Measurements from ENCODE around the gene TMPRSS4.

The TMPRSS4 gene

DNA sequence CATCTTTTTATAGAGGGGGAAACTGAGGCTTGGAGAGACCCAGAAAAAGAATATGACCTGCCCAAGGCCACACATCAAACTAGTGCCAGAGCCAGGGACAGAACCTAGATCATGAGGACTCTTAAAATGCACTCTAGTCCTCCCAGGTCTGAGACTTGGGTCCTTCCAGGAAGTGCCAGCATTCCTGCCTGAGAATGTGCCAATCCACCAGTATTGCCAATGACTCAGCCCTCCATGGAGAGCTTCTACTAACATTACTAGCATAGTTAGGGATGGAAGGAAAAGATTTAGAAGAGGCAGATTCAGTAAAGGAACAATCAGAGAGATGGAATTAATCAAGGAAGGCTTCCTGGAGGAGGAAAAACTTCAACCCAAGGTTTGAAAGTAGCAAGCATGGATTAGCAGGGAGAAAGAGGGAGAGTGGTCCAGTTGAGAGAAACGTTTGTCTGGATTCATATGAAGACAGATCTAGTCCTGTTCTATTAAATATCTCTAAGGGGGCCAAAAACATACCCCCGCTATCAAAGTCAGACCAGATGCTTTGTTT lies 30.0 kb downstream of the TMPRSS4 start:
- DNase-seq: no peak

- no peak for DNase-seq
Observed at GRCh38 chr11:118108513-118108912, 31.6 kb downstream of the TMPRSS4 start.

DNA sequence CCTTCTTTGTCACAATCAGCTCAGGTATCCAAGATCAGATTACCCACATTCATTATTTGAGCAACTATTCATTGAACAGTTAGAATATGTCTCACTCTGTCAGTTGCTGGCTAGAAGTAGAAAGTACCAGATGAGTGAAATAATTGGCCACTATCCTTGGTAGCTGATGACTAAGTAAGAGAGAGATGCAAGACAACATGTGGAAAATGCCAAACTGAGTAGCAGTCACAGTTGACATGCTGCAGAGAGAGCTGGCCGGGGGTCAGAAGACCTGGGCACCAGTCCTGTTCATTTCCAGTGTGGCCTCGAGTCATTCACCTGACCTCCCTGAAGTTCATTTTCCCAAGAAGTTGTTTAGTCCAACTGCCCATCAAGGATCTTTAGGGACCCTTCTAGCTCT lies 32.4 kb downstream of the TMPRSS4 start:
- DNase-seq: no peak

- no peak for DNase-seq
Observed at GRCh38 chr11:118111019-118111743, 34.3 kb downstream of the TMPRSS4 start.

- DNase-seq: no peak
Observed at GRCh38 chr11:118111744-118112035, 34.8 kb downstream of the TMPRSS4 start.

GRCh38 chr11:118112711-118113430 lies 36.0 kb downstream of the TMPRSS4 start:
- no peak for DNase-seq

- DNase-seq: no peak
Observed at GRCh38 chr11:118114266-118114665, 37.4 kb downstream of the TMPRSS4 start.

GRCh38 chr11:118115048-118115447 lies 38.2 kb downstream of the TMPRSS4 start:
- DNase-seq: no peak

- DNase-seq: no peak
Observed at GRCh38 chr11:118117790-118118601, 41.1 kb downstream of the TMPRSS4 start.

- DNase-seq: no peak
Observed at GRCh38 chr11:118120793-118121192, 43.9 kb downstream of the TMPRSS4 start.

DNA sequence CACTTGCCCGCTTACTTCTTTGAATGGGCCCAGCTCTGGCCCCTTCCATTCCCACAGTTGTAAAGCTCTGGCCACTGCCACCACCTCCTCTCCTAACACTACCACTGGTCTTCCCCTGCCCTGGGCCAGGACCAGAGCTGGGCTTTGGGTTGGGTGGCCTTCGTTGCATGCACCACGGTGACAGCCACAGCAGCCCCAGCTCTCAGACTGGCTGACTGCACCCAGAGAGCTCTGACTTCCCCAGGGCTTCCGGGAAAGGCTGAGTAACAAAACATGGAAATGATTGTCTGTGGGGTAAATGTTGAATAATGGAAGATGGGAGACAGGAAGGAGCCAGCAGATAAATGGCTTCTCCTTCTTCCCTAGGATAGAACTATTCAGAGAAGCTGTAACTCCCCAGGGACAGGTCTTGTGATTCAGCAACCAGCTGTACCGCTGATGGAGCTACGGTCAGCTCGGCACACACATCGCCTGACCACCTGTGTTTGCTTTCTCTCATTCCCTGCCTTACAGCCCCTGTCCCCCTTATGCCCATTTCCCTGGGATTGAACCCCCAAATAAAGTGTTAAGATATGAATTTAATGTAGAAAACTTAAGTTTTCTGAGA lies 48.2 kb downstream of the TMPRSS4 start:
- no peak for DNase-seq

DNA sequence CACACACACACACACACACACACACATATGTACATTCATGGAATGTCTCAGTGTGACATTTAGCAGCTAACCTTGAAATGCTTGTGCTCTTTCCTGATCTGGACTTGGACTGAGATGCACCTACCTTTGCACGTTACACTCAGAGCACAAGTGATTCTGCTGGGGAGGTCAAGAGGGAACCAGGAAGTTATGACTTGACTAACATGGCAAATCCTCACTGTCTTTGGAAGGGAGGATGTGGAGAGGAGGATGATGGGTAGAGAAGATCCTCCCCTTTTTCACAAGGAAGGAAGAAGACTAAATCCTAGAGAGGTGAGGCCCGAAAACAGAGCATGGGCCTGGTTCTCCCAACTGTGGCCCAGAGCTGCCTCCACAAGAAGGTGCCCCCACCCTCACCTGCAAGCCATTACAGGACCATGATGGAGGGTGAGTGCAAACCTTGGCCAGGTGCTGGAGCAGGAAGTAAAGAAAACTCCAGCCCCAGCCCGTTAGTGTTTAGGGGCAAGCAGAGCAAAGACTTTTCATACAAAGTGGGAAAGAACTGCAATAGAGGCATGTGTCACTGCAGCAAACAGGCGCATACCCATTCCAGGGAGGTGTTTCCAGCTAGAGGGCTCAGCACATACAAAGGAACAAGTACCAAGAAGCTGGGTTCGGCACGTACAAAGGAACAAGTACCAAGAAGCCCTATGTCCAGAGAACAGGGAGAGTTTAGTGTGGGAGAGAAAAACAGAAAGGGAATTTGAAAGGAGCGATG lies 49.4 kb downstream of the TMPRSS4 start:
- DNase-seq: no peak

- no peak for DNase-seq
Observed at GRCh38 chr11:118128310-118128709, 51.4 kb downstream of the TMPRSS4 start.

- peak; percentile 30 for DNase-seq
Observed at GRCh38 chr11:118128721-118129470, 52.0 kb downstream of the TMPRSS4 start.

- peak; percentile 79 for DNase-seq
Observed at GRCh38 chr11:118129471-118130172, 52.7 kb downstream of the TMPRSS4 start.

DNA sequence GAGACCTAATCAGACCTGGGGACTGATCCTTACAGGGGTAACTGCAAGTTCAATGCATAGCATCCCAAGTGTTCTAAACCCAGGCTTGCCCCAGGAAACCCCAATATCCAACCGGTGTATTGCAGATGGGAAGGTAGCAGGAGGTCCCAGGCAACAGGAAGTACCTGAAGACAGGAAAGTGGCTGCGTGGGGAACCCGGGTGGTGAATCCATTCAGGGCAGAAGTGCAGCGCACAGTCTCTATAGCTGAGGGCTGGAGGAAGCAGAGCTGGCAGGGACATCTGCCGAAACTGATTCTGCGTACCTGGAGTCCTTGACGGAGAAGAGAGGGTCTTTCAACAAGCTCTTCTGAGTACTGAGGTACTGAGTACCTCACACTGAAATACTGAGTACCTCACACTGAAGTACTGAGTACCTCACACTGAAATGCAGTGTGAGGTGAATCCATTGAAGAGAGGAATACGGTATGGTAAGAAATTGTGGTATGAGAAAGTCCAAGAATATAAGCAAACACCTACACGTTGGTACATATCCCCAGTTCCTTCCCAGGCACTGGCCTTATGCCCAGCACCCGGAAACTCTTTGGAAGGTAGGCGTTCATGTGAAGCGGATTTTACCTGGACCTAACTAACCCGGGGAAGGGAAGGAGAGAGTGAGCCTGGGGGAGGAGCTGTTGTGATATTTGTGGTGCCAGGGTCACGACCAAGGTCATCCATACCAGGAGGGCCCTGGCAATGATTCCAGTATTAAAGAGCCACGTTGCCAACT lies 55.7 kb downstream of the TMPRSS4 start:
- DNase-seq: no peak

DNA sequence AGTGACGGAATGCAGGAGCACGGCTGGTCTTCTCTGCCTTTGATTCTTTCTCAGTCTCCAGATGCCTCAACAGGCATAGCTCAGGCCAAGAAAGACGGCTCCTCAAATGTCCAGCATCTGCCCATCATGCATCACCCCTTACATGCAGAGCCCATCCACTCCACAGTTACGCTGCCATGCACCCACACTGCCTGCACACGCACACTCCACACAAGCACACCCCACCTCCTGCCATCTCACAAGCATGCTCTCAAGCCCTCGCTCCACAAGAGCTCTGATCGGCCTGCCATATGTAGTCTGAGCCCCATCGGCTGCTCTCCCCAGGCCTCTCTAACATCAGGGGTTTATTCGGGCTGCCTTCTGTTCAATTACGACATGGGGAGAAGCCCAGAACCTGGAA lies 56.9 kb downstream of the TMPRSS4 start:
- DNase-seq: no peak

DNA sequence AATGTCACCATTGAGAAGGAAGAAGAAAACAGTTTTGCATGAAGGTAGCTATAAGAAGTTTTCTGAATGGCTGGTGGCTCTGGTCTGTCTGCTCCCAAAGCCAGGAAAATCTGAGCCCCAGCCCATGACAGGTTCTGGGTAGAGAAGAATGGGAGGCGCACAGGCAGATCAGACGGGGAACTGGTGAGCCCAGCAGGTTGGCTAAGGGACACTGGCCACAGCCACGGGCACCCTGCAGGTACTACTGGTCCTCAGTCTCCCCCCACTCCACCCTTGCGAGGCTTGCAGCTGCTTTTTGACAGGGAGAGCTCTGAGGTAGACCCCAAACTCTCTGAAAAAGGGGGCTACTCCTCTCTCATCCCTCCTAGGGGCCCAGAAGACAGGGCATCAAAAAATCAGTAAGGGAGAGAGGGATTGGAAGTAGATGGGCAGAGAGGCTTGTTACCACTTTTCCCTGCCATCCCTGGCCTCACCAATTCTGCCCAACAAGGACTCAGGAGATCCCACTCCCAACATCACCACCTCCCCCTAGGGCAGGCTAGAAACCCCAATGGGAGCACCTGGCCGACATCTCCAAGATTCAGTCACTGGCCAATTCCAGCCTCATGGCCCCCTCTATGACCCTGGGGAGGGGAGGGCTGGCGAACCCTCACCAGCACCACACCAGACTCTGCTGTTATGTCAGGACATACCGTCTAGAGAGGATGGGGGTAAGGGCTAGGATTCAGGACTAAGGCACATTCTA lies 58.3 kb downstream of the TMPRSS4 start:
- DNase-seq: no peak

DNA sequence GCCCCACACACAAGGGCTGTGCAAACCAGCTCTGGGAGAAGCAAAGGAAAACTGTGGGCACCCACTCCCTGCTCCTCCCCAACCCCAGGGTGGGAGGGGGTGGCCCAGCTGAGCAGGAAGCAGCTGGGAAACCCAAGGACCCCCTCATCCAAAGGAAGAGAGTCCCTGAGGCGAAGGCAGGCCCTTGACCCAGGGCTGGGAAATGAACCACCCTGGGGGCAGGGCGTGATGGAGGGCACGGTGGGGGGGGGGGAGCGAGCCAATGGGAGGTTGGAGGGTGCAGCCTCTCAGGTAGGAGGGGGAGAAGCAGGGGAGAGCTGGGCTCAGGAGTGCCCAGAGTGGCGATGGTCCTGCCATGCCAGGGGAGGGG lies 58.9 kb downstream of the TMPRSS4 start:
- no peak for DNase-seq

Data from RPMI8226 (cell line).